HEK293T (cell line): ENCODE results near the gene APPL2.
"Not testable (repeated sequence)": the region's sequence is repeated elsewhere in the genome, so short reads cannot be mapped to it uniquely, and the experiment has no call there.

ENCODE experiments used
- CTCF ChIA-PET: fragments of 350-600 bp; formaldehyde crosslinking; extraction: SDS; loops from one replicate; lab custom pipeline; 2021; ENCODE audit warnings: antibody characterized with exemption, inconsistent platforms; lab: Yijun Ruan, JAX
- POLR2A ChIA-PET: fragments of 350-600 bp; formaldehyde crosslinking; extraction: SDS; loops from one replicate; lab custom pipeline; 2020; ENCODE audit warnings: antibody characterized with exemption, inconsistent platforms; lab: Yijun Ruan, JAX
- DNase-seq: peaks from one replicate; pipeline ENCODE4 v3.0.0; 2012; ENCODE audit warnings: mixed read lengths; ENCODE audit errors: extremely low spot score
- ARNT ChIP-seq: fragments of 450-650 bp; IDR thresholded peaks from 2 replicates; pipeline ENCODE4 v1.6.1; 2017; ENCODE audit warnings: mild to moderate bottlenecking
- BHLHE40 ChIP-seq: fragments of 450-650 bp; IDR thresholded peaks from 2 replicates; pipeline ENCODE4 v1.6.1; 2016; ENCODE audit warnings: mild to moderate bottlenecking, moderate library complexity, borderline replicate concordance
- CTBP1 ChIP-seq: fragments of 450-650 bp; IDR thresholded peaks from 2 replicates; pipeline ENCODE4 v1.6.1; 2016; ENCODE audit warnings: borderline replicate concordance
- ELF4 ChIP-seq: fragments of 450-650 bp; IDR thresholded peaks from 2 replicates; pipeline ENCODE4 v1.6.1; 2017; ENCODE audit warnings: antibody characterized with exemption
- FOXA1 ChIP-seq: fragments of 450-650 bp; IDR thresholded peaks from 2 replicates; pipeline ENCODE4 v1.6.1; 2016; ENCODE audit warnings: mild to moderate bottlenecking
- FOXK2 ChIP-seq: fragments of 450-650 bp; IDR thresholded peaks from 2 replicates; pipeline ENCODE4 v1.6.1; 2016; ENCODE audit warnings: mild to moderate bottlenecking
- FOXM1 ChIP-seq: fragments of 450-650 bp; IDR thresholded peaks from 2 replicates; pipeline ENCODE4 v1.6.1; 2017; ENCODE audit warnings: mild to moderate bottlenecking, borderline replicate concordance
- HDGF ChIP-seq: fragments of 450-650 bp; IDR thresholded peaks from 2 replicates; pipeline ENCODE4 v1.6.1; 2017; ENCODE audit warnings: antibody characterized with exemption, borderline replicate concordance
- L3MBTL2 ChIP-seq: fragments of 450-650 bp; conservative IDR thresholded peaks from 2 replicates; pipeline ENCODE4 v1.6.1; 2016; ENCODE audit warnings: mild to moderate bottlenecking
- LEF1 ChIP-seq: fragments of 450-650 bp; IDR thresholded peaks from 2 replicates; pipeline ENCODE4 v1.6.1; 2017; ENCODE audit warnings: mild to moderate bottlenecking, borderline replicate concordance
- NFRKB ChIP-seq: fragments of 450-650 bp; IDR thresholded peaks from 2 replicates; pipeline ENCODE4 v1.6.1; 2016; ENCODE audit warnings: mild to moderate bottlenecking, moderate library complexity
- SP1 ChIP-seq: fragments of 450-650 bp; IDR thresholded peaks from 2 replicates; pipeline ENCODE4 v1.6.1; 2017
- SUZ12 ChIP-seq: fragments of 450-650 bp; IDR thresholded peaks from 2 replicates; pipeline ENCODE4 v1.6.1; 2016; ENCODE audit warnings: mild to moderate bottlenecking
- TARDBP ChIP-seq: fragments of 450-650 bp; IDR thresholded peaks from 2 replicates; pipeline ENCODE4 v1.6.1; 2016
- ZNF384 ChIP-seq: fragments of 450-650 bp; IDR thresholded peaks from 2 replicates; pipeline ENCODE4 v1.6.1; 2016
- TF ChIP-seq, protein P1 (sequence below): fragments of 450-650 bp; IDR thresholded peaks from 2 replicates; pipeline ENCODE4 v1.6.1; 2016

APPL2 gene

DNA sequence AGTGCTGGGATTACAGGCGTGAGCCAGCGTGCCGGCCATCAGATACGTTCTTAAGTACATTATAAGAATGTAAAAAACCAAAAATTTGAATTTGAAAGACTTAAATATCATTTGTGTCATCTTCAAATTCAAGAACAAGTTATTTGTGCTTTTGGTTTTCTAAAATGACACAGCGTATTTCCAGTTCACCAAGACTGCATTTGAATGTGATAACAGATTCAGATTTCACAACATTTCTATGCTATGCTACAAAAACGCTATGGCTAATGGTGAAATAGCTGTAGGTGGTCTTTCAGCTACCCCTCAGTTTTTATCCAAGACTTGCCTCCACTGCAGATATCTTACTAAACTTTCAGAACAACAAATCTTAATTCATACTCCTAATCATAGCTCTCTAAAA is 46.7 kb downstream of the APPL2 start:
- ChIA-PET CTCF (interaction anchor here (0.6 kb wide), 1 partner anchor 31 kb away, joined by 3 read pairs; no protein-coding TSS in a partner anchor), POLR2A (interaction anchor here (1.8 kb wide), 1 partner anchor 9 kb away, joined by 4 read pairs; no protein-coding TSS in a partner anchor)

DNA sequence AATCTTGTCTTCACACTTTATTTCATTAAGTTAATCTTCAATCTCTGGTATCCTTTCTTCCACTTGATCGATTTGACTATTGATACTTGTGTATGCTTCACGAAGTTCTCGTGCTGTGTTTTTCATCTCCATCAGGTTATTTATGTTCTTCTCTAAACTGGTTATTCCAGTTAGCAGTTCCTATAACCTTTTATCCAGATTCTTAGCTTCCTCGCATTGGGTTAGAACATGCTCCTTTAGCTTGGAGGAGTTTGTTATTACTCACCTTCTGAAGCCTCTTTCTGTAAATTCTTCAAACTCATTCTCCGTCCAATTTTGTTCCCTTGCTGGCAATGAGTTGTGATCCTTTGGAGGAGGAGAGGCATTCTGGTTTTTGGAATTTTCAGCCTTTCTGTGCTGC is 52.0 kb downstream of the APPL2 start:
- DNase-seq, POLR2A ChIA-PET, CTCF ChIA-PET: not testable (repeated sequence)

More for the DNA sequence above, 46.7 kb downstream of the APPL2 start:
- no peak for TF ChIP-seq ARNT
- TF ChIP-seq FOXM1, result no peak
- DNase-seq, result no peak

DNA sequence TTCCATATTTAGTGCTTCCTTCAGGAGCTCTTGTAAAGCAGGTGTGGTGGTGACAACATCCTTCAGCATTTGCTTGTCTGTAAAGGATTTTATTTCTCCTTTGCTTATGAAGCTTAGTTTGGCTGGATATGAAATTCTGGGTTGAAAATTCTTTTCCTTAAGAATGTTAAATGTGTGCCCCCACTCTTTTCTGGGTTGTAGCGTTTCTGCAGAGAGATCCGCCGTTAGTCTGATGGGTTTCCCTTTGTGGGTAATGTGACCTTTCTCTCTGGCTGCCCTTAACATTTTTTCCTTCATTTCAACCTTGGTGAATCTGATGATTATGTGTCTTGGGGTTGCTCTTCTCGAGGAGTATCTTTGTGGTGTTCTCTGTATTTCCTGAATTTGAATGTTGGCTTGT is 52.6 kb downstream of the APPL2 start:
- POLR2A ChIA-PET, DNase-seq: not testable (repeated sequence)

DNA sequence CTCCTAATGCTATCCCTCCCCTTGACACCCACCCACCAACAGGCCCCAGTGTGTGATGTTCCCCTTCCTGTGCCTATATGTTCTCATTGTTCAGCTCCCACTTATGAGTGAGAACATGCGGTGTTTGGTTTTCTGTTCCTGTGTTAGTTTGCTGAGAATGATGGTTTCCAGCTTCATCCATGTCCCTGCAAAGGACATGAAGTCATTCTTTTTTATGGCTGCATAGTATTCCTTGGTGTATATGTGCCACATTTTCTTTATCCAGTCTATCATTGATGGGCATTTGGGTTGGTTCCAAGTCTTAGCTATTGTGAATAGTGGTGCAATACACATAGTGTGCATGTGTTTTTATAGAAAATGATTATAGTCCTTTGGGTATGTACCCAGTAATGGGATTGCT is 56.9 kb downstream of the APPL2 start:
- CTCF ChIA-PET, DNase-seq, POLR2A ChIA-PET: not testable (repeated sequence)

More for the DNA sequence above, 52.6 kb downstream of the APPL2 start:
- CTCF ChIA-PET, result not testable (repeated sequence)

DNA sequence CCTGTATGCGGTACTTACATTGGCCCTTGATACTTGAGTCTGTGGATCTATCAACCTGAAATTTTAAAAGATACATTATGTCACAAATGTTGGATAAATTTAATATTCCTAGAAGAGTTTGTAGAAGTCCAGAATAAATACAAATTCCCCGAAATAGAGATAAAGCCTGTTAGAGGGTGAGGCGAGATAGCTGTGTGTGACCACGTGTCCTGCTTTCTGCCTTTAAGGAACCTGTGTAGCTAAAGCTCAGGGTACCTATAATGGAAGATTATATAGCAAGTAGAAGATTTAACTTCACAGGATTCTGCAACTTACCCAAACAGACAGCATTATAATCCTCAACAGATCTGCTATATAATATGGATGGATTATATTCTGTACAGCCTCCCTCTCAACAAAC is 58.8 kb downstream of the APPL2 start:
- no peak for TF ChIP-seq SUZ12
- no peak for TF ChIP-seq FOXA1
- DNase-seq, result no peak
- POLR2A ChIA-PET, result no interaction called here
- CTCF ChIA-PET, result no interaction called here

DNA sequence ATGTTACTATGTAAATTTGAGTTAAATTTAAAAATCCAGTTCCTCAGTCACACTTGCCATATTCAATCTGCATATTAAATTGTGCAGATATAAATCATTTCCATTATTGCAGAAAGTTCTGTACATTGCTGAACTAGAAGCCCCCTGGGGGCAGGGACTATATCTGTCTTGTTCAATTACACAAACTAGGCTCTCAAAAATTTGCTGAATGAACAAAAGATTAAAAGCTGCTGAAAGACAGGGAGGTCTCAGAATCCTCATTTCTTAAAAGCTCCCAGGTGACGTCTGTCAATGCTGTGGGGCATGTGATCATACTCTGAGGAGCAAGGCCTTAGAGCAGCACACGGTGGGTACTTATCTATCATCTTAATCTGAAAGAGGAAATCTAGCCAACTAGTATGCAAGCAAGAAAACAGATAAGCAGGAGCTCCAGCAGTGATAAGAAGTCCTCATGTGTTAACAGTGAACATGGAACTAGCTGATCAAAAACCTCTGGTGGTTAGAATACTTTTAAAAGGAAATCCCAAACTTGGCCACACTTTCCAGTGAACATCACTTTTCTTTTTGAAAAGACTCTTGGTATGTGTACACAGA is 60.5 kb downstream of the APPL2 start:
- TF ChIP-seq, protein P1, sequence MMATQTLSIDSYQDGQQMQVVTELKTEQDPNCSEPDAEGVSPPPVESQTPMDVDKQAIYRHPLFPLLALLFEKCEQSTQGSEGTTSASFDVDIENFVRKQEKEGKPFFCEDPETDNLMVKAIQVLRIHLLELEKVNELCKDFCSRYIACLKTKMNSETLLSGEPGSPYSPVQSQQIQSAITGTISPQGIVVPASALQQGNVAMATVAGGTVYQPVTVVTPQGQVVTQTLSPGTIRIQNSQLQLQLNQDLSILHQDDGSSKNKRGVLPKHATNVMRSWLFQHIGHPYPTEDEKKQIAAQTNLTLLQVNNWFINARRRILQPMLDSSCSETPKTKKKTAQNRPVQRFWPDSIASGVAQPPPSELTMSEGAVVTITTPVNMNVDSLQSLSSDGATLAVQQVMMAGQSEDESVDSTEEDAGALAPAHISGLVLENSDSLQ, result no peak
- TF ChIP-seq ELF4 (no peak), FOXA1 (no peak), SP1 (no peak), NFRKB (no peak), LEF1 (no peak), HDGF (no peak), L3MBTL2 (no peak), TARDBP (no peak)
- ChIA-PET POLR2A (no interaction called here), CTCF (interaction anchor here (0.7 kb wide), 1 partner anchor 125 kb away, joined by 3 read pairs; no protein-coding TSS in a partner anchor)
- no peak for DNase-seq

DNA sequence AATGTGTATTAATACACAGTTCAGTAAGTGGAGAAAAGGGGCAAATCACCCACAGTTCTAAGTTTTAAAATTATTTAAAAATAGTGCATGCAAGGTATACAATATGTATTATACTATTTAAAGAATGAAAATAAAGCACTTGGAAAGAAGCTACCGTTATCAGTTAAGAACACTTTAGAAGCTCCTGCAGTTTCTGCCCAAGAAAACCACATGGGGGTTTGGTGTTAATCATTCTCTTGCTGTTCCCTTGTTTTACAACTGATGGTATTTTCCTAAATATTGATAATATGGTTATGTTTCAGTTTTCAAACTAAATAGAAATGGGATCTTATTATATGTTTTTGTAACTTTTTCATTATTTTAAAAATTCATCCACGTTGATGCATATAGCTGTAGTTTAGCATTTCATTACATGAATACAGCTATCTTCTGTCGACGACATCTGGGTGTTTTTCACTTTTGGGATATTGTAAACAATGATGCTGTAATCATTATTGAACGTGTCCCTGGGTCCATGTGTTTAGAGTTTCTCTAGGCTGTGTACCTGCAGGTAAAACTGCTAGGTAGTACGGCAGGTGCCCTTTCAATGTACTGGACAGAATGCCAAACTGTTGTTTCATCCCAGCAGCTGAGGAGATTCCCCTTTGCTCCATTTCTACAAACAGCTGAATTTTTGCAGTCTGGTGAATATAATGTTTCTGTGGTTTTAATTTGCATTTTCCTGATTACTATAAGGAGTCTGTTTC is 64.1 kb downstream of the APPL2 start:
- CTCF ChIA-PET, result no interaction called here
- DNase-seq, result no peak
- POLR2A ChIA-PET, result no interaction called here
- no peak for TF ChIP-seq FOXA1
- no peak for TF ChIP-seq ZNF384
- no peak for TF ChIP-seq HDGF
- TF ChIP-seq FOXK2, result no peak
- TF ChIP-seq FOXM1, result no peak
- TF ChIP-seq SUZ12, result no peak
- no peak for TF ChIP-seq BHLHE40
- TF ChIP-seq TARDBP, result no peak
- no peak for TF ChIP-seq L3MBTL2

DNA sequence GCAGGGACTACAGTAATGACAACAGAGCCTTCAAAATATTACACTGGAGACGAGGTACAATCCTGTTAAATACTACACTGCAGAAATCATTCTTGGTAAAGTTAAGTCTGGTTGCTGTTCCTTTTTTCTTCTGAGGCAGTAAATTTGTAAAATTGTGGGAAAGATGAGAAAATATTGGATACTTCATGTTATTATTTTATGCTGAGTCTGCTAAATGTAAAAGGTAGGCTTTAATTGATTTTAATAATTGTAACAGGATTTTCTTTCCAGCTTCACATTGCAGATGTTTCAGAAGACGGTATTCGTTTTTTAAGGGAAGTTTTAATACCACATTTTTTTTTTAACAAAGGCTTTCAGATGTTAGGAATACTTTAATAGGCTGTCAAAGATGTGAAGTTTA is 65.8 kb downstream of the APPL2 start:
- ChIA-PET POLR2A (no interaction called here), CTCF (no interaction called here)
- DNase-seq, result no peak
- TF ChIP-seq, protein P1, result no peak
- TF ChIP-seq FOXA1 (no peak), ZNF384 (no peak), FOXM1 (no peak), BHLHE40 (no peak), HDGF (no peak), TARDBP (no peak), SP1 (no peak), SUZ12 (no peak)

DNA sequence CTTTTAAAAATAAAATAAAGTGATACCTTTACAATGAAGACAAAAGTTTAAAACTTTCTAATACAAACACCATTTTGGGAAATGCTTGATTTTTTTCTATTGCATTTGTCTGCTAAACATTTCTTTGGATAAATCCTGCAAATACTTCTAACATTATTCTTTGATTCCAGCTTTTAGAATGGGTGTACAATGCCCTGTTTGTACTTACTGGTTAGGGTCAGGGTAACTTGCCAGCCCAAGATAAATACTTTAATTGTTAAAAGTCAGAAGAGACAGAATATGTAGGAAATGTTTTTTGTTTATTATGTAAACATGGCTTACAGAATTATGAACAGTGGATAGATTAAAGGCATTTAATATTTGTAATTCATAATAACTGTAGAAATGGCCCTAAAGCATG is 68.0 kb downstream of the APPL2 start:
- DNase-seq, result no peak
- CTCF ChIA-PET, result no interaction called here
- POLR2A ChIA-PET, result no interaction called here
- TF ChIP-seq ELF4 (no peak), ARNT (no peak), SP1 (no peak), BHLHE40 (no peak), FOXA1 (no peak), CTBP1 (no peak), FOXM1 (no peak), NFRKB (no peak), SUZ12 (no peak)
- TF ChIP-seq, protein P1, result no peak
